ENCODE data around the gene INTS7. TPM values are rescaled to one million over a fixed set of nuclear protein-coding genes. Genes with fewer than 3 reads are reported as not detected.
"Not testable (repeated sequence)": the region's sequence is repeated elsewhere in the genome, so short reads cannot be mapped to it uniquely, and the experiment has no call there.

Gene INTS7
- total RNA-seq, 1 experiment from 2014 or later: 36.5 TPM

GRCh38 chr1:211942583-211942982, 92.8 kb downstream of the INTS7 start:
- H3K4me3 Mint-ChIP-seq (ENCODE audit: low read depth, unreplicated experiment): no peak overlapping the region
- CTCF ChIA-PET: interaction anchor here (0.5 kb wide), 1 partner anchor 218 kb away, joined by 3 read pairs; no protein-coding TSS in a partner anchor

DNA sequence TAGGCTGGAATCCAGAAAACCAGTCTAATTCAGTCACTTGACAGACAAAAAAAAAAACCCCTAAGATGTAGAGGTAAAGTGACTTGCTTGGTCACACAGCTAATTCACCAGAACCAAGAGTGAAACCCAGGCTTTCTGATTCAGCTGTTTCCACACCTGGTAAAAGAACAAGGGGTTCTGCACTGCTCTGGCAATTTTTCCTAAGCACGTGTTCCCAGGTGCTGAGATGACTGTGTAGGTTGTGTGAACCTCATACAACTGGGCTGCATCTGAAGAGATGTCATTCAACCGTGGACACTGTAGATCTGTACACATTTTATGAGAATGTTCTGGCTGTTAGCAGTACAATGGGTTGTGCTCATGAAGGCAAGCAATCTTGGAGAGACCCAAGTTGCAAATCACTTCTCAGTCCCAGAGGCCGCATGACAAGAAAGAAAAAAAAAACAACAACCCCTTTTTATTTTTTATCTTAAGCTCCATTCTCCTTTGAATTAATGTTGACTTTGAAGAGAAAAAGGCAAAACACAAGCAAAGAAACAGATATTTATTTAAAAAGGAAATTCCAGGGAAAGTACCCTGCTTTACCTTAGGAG, 95.4 kb downstream of the INTS7 start:
- Mint-ChIP-seq H3K27ac (ENCODE audit: unreplicated experiment) (no peak overlapping the region), H3K4me1 (ENCODE audit: low read depth, unreplicated experiment) (peaks cover 10% of the 10 kb centered on the region), H3K36me3 (ENCODE audit: insufficient read depth, unreplicated experiment) (peaks cover 9% of the 10 kb centered on the region), H3K27me3 (ENCODE audit: unreplicated experiment) (no peaks in the 10 kb centered on the region), H3K4me3 (ENCODE audit: low read depth, unreplicated experiment) (no peak overlapping the region), H3K9me3 (ENCODE audit: low read depth, unreplicated experiment) (no peaks in the 10 kb centered on the region)
- no peak for DNase-seq
- CTCF ChIA-PET: interaction anchor here (0.7 kb wide), 3 partner anchors 52 to 241 kb away, joined by 3 to 4 read pairs (median 3); no protein-coding TSS in a partner anchor
- no TSS peak for BruUV-seq (replicated peaks)
- TF ChIP-seq CTCF (IDR thresholded peaks at IDR 0.05; ENCODE audit: unreplicated experiment): no peak
- intact Hi-C loops (cut with micrococcal nuclease; ENCODE audit: unreplicated experiment): no loop called here

More at GRCh38 chr1:211942583-211942982, 92.8 kb downstream of the INTS7 start:
- no peak for DNase-seq
- H3K36me3 Mint-ChIP-seq (ENCODE audit: insufficient read depth, unreplicated experiment): peaks cover 10% of the 10 kb centered on the region
- no TSS peak for BruUV-seq (replicated peaks)
- H3K9me3 Mint-ChIP-seq (ENCODE audit: low read depth, unreplicated experiment): no peaks in the 10 kb centered on the region
- H3K4me1 Mint-ChIP-seq (ENCODE audit: low read depth, unreplicated experiment): peaks cover 14% of the 10 kb centered on the region
- TF ChIP-seq CTCF (IDR thresholded peaks at IDR 0.05; ENCODE audit: unreplicated experiment): no peak
- no peaks in the 10 kb centered on the region for H3K27me3 Mint-ChIP-seq (ENCODE audit: unreplicated experiment)
- intact Hi-C loops (cut with micrococcal nuclease; ENCODE audit: unreplicated experiment): no loop called here
- H3K27ac Mint-ChIP-seq (ENCODE audit: unreplicated experiment): no peak overlapping the region

GRCh38 chr1:211938561-211938997, 96.8 kb downstream of the INTS7 start:
- Mint-ChIP-seq H3K9me3 (ENCODE audit: low read depth, unreplicated experiment) (no peaks in the 10 kb centered on the region), H3K27ac (ENCODE audit: unreplicated experiment) (no peak overlapping the region), H3K36me3 (ENCODE audit: insufficient read depth, unreplicated experiment) (peaks cover 7% of the 10 kb centered on the region), H3K4me3 (ENCODE audit: low read depth, unreplicated experiment) (no peak overlapping the region), H3K4me1 (ENCODE audit: low read depth, unreplicated experiment) (no peaks in the 10 kb centered on the region), H3K27me3 (ENCODE audit: unreplicated experiment) (no peaks in the 10 kb centered on the region)
- intact Hi-C loops (cut with micrococcal nuclease; ENCODE audit: unreplicated experiment): no loop called here
- no TSS peak for BruUV-seq (replicated peaks)
- CTCF ChIA-PET: no interaction called here
- no peak for DNase-seq
- no peak for TF ChIP-seq CTCF (IDR thresholded peaks at IDR 0.05; ENCODE audit: unreplicated experiment)

DNA sequence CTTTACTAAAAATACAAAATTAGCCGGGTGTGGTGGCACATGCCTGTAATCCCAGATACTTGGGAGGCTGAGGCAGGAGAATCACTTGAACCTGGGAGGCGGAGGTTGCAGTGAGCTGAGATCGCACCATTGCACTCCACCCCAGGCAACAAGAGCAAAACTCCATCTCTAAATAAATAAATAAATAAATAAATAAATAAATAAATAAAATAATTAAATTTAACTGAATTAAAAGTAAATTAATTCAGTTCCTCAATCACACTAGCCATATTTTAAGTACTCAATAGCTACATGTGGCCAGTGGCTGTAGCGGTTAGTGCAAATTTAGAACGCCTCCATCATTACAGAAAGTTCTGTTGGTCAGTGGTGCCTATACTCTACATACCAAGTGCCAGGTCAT, 97.9 kb downstream of the INTS7 start:
- H3K36me3 Mint-ChIP-seq (ENCODE audit: insufficient read depth, unreplicated experiment); CTCF ChIA-PET; intact Hi-C loops (cut with micrococcal nuclease; ENCODE audit: unreplicated experiment); H3K27me3 Mint-ChIP-seq (ENCODE audit: unreplicated experiment); BruUV-seq (replicated peaks); H3K4me3 Mint-ChIP-seq (ENCODE audit: low read depth, unreplicated experiment); H3K9me3 Mint-ChIP-seq (ENCODE audit: low read depth, unreplicated experiment); H3K27ac Mint-ChIP-seq (ENCODE audit: unreplicated experiment); DNase-seq; H3K4me1 Mint-ChIP-seq (ENCODE audit: low read depth, unreplicated experiment): not testable (repeated sequence)

GRCh38 chr1:211935448-211935970, 99.8 kb downstream of the INTS7 start:
- Mint-ChIP-seq H3K9me3 (ENCODE audit: low read depth, unreplicated experiment) (no peaks in the 10 kb centered on the region), H3K4me3 (ENCODE audit: low read depth, unreplicated experiment) (no peak overlapping the region), H3K4me1 (ENCODE audit: low read depth, unreplicated experiment) (no peaks in the 10 kb centered on the region), H3K27ac (ENCODE audit: unreplicated experiment) (peak overlapping the region; percentile 19), H3K27me3 (ENCODE audit: unreplicated experiment) (no peaks in the 10 kb centered on the region), H3K36me3 (ENCODE audit: insufficient read depth, unreplicated experiment) (peaks cover 8% of the 10 kb centered on the region)
- no peak for TF ChIP-seq CTCF (IDR thresholded peaks at IDR 0.05; ENCODE audit: unreplicated experiment)
- no peak for DNase-seq
- CTCF ChIA-PET: no interaction called here
- intact Hi-C loops (cut with micrococcal nuclease; ENCODE audit: unreplicated experiment): no loop called here
- BruUV-seq (replicated peaks): no TSS peak

Measured in Calu3 (cell line).